Adipose tissue (tissue), 3 donors: Measurements from ENCODE around the gene GOLGA5. TPM values are rescaled to one million over a fixed set of nuclear protein-coding genes. Genes with fewer than 3 reads are reported as not detected.

Source experiments
- H3K27ac ChIP-seq: one replicate; pipeline ENCODE4 v1.5.1; 2013; ENCODE audit warnings: low read depth, low read length
- WGBS, 3 donors: extraction: QIAGEN DNeasy Blood & Tissue Kit; methylation state at CpG; one replicate each; pipeline ENCODE4 v1.1.7; 2013; 5-methylcytosine and 5-hydroxymethylcytosine counted together
- polyA plus RNA-seq, 3 donors: library from polyadenylated mRNA; stranded (reverse); fragments of 200-250 nt; gene quantifications; one replicate each; pipeline ENCODE4 v1.2.3, GENCODE V29; 2013
- donor health status: healthy with polysubstance abuse.
- donor health status: Bipolar disorder and iron deficiency.
- donor health status: healthy.

Gene GOLGA5
- polyA plus RNA-seq, 3 donors = 15.4 to 43.7 (median 18.9) TPM

DNA sequence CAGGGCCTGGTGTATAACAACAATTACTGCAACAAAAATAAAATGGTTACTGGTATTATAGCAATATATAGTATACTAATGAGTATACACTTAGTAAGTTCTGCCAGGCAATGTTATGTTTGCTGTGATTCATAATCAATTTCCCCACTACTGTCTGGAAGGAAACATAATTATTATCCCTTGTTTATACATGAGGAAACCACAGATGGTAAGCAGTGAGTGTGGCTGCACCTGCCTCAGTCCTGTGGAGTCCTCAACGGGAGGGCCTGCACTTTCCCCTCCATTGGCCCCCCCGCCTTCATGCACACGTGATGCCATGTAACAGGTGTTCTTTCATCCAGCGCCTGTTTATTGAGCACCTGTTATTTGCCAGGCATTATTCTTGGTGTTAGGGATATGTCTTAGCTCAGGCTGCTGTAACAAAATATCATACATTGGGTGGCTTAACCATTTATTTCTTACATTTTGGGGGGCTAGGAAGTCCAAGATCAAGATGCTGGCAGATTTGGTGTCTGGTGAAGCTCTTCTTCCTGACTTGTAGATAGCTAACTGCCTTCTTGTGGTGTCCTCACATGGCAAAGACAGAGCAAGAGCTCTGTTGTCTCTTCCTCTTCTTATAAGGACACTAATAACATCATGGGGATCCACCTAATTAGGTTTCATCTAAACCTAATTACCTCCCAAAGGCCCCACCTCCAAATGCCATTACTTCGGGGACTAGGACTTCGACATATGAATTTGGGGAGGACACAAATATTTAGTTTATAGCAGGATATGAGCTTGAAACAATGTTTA lies 69.4 kb downstream of the GOLGA5 start:
- no peak overlapping the region for H3K27ac ChIP-seq
- 52 to 65% (median 65%) methylated on average over 6 of the region's 6 CpGs for WGBS, 3 donors

DNA sequence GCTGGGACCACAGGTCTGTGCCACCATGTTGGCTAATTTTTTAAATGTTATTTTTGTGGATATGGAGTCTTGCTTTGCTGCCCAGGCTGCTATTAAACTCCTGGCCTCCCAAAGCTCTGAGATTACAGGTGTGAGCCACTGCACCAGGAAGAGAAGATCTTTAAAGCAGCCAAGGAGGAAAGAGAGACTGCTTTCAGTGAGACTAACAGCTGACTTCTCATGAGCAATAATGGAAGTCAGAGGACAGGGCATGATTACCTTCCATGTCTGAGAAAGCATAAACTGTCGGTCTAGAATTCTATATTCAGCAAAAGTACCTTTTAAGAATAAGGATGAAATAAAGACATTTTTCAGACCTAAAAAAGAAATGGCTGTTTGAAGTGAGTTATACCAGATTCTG lies 71.6 kb downstream of the GOLGA5 start:
- H3K27ac ChIP-seq = no peak overlapping the region
- WGBS, 3 donors = 84 to 94% (median 87%) methylated on average over 1 of the region's 1 CpG

DNA sequence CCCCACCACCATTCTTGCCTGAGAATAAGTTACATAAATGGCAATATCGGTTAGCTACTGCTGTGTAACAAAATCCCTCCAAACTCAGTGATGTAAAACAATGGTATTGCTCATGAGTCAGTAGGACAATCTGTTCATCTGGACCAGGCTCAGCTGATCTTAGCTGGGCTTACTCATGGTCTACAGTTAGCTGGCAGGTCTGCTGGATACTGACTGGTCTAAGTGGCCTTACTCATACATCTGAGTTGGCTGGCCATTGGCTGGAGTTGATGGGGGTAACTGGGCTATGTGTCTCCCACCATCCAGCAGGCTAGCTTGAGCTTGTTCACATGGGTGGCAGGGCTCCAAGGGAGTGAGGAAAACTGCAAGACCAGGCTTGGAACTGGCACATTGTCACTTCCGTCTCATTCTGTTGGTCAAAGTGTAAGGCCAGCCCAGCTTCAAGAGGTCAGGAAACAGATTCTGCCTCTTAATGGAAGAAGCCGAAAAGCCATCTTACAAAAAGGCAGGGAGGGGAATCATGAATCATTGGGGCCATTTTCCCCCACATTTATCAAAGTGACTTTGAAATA lies 72.2 kb downstream of the GOLGA5 start:
- no peak overlapping the region for H3K27ac ChIP-seq
- WGBS, 3 donors = 62 to 74% (median 69%) methylated on average over 3 of the region's 3 CpGs

DNA sequence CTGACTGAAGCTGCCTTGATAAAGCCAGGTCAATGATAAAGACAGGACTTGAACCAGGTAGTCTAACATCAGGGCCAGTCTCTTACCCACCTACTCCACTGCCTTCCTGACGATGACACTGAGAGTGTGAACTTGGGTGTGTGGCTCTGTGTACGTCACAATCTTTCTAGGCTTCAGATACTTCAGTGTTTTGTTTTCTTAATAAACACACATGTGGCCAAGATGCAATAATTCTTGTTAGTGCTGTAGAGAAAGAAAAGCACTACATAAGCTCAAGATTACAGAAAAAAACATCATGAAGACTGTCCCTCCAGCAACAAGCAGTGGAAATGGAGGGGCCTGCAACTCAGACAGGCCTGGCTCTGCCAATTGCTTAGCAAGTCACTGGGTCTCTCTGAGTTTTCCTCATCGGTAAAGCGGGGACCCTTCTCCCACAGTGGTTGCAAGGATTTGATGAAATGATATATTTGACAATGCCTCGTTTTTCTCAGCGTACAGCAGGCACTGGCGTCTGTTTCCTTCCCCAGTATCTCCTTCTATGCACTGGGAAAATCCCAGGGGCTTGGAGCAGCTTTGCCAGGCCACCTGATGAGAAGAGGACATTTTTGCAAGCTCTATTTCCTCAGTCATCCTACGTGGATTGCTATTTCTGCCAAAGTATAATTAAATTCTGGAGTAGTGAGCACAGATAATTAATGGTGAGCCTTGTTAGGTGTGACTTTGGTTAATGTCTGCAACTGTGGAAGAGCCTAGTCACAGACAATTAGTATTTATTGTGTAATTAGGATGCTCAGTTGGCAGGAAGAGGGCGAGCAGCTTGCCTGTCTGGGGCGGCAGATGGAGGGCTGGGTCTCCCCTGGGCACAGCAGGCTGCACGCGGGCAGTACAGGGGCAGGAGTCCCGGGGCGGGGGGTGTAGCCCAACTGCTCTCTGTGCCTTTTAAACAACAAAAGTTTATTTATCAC lies 73.1 kb downstream of the GOLGA5 start:
- 73 to 79% (median 77%) methylated on average over 14 of the region's 14 CpGs for WGBS, 3 donors
- H3K27ac ChIP-seq = no peak overlapping the region

DNA sequence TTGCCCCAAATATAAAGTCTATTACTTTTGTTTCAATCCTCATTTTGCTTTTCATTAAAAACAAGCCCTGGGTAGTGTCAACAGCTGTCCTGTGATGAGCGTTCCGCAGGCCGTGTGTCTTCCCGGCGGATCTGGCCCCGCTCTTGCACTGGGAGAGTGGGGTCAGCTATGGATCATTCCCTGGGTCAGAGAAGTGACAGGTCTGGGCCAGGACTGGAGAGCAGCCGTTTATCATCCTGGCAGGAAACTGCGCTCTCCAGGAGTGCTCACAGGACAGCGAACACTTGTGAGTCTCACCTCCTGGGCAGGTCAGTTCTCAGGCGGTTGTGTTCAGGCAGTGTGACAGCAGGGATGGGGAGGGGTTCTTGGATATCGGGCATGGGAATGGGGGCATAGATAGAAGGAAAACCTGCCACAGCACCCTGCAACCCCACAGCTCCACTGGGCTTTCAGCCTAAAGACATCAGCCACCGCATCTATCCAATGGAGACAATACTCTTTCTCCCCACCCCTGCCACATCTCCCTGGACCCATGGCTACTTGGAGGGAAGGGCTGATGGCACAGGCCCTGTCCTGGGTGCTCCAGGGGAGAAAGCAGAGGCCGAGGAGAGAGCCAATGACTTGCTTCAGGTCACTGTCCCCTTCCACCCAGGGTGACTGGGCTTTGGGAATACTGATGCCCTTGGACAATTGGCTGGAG lies 81.0 kb downstream of the GOLGA5 start:
- H3K27ac ChIP-seq = no peak overlapping the region
- WGBS, 3 donors = 38 to 68% (median 53%) methylated on average over 13 of the region's 13 CpGs

DNA sequence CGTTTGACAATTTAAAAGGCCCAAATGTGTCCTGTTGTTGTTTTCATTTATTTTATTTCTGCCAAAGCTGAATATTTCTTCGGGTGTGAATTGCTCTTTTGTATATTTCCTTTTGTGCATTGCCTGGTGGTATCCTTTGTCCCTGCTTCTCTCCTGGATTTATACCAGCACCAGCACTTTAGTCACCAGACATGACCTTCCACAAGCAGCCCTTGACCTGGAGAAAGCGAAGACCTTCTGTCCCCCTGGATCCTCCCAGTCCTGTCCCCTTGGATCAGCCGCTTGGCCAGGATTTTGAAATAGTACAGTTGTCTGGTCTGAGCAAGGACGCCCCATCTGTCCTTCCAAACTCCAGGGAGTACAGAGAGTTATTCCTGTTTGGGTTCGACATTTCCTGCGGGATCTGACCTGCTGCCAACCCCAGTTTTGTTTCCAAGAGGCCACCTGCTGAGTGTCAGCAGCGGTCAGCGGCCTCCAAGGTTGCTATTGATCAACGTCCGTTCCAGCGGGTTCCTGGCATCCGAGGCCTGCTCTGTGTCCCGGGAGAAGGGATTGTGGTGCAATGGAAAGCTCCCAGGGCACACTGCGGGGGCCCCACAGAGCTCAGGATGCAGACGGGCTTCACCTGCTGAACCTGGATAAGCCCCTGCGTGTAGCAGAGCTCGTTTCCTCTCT lies 83.8 kb downstream of the GOLGA5 start:
- no peak overlapping the region for H3K27ac ChIP-seq
- 16 to 36% (median 26%) methylated on average over 18 of the region's 18 CpGs for WGBS, 3 donors

DNA sequence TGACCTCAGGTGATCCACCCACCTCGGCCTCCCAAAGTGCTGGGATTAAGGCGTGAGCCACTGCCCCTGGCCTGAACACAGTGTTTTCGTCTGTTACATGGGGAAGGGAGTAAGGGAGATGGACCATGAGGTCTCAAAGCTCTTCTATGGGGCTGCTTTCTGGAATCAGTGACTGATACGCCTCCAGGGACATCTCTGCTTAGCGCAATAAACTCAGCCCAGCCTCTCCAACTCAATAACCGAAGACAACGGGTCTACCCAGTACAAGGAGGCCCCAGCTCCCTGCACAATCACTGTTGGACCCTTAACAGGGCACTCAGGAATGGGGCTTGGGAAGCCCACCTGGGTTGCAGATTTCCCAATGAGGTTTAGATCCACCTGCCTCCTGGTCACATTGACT lies 86.2 kb downstream of the GOLGA5 start:
- WGBS, 3 donors = 71 to 86% (median 78%) methylated on average over 7 of the region's 7 CpGs
- H3K27ac ChIP-seq = no peak overlapping the region

DNA sequence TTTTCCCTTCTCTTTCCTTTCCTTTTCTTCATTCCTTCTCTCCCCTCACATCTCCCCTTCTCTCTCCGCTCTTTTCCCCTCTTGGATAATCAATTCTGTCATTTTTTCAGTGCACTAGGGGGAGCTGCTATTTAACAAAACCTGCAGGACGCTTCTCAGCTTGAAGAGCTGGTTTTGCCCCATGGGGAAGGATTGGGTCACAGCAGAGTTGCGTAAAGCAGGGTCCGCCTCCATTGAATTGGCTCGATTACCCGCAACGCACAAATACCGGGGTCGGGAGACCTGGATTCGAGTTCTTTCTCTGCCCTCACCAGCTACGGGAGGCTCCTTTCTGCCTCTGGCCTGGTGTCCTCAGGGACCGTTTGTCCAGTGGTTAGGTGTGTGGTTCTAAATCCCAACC lies 86.7 kb downstream of the GOLGA5 start:
- WGBS, 3 donors = 30 to 43% (median 34%) methylated on average over 12 of the region's 12 CpGs
- H3K27ac ChIP-seq = no peak overlapping the region

DNA sequence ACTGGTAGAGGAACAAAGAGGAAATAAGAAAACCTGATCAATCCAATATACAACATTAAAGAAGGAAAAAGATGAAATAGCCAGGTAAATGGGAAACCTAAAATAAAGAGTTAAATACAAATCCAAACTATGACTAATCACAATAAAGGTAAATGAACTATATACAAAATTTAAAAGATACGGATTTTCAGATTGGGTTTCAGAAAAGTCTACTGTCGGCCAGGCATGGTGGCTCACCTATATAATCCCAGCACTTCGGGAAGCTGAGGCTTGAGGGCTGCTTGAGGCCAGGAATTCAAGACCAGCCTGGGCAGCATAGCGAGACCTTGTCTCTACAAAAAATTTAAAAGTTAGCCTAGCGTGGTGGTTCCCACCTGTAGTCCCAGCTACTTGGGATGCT lies 89.0 kb downstream of the GOLGA5 start:
- 91 to 95% (median 93%) methylated on average over 5 of the region's 5 CpGs for WGBS, 3 donors

DNA sequence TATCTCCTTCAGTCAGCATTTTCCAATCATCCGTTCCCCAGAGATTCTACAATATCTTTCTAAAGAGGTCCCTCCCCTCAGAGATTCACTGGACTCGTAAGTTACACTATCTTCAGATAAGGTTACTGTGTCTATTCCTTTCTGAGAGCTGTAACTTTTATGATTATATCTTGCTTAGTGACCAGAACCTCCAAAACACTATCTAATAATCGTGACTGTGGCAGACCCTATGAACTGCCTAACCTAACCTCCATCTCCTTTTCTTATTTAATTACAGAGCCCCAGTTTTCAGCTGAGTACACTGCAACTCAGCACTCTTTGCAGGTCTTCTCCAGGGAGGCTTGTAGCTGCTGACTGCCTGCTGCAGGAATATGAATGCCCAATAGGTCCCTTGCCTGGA lies 90.3 kb downstream of the GOLGA5 start:
- no peak overlapping the region for H3K27ac ChIP-seq
- WGBS, 3 donors = 57 to 73% (median 61%) methylated on average over 3 of the region's 3 CpGs

More for the DNA sequence above, 89.0 kb downstream of the GOLGA5 start:
- H3K27ac ChIP-seq = no peak overlapping the region

DNA sequence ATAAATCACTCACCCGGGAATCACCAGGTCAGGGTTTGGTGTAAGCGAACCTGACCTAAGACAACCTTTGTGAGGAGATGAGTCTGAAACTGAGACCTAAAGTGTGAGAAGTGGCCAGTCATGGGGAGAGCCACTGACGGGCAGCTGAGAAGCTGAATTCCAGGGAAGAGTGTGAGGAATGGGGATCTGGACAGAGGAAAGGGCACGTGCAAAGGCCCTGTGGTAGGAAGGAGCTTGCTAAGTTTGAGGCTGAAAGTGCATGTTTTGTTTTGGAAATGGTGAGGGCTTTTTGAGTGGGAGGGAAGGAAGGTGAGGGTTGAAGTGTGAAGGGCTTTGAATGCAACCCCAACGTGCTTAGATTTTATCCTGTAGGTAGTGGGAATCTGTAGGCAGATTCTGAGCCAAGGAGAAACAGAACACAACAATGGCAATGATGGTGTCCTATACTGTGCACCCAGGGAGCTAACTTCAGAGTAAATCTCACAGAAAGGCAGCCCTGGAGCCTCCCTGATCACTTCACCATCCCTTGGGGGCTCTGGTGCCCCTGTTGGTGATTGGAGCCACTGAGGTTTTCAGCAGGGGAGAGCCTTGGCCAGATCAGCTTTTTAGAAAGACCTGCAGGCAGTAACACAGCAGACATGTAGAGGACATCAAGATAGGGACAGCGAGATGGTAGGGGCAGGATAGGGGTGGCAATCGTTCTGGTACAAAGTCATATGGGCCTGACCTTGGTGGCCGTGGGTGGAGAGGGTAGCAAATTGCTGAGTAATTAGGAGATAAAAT lies 91.4 kb downstream of the GOLGA5 start:
- no peak overlapping the region for H3K27ac ChIP-seq
- 68 to 75% (median 73%) methylated on average over 8 of the region's 8 CpGs for WGBS, 3 donors

DNA sequence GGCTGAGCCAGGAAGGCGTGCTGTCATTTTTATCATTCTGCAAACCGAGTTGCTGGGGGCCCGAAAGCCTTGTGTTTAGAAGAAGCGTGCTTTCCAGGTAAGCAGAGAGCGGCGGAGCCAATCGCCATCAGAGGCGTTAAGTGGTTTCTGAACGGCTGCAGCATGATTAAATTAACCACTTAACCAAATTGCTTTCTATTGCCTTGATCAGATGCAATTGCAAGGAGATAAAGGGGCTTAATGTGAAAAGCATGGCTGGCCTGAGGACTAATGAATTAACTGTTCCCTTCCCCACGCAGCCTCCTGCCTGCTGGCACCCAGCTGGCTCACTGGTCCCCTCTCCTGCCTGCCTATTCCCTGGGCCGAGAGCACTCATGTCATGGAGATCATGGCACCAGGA lies 92.2 kb downstream of the GOLGA5 start:
- H3K27ac ChIP-seq = no peak overlapping the region
- WGBS, 3 donors = 50 to 63% (median 56%) methylated on average over 11 of the region's 11 CpGs

DNA sequence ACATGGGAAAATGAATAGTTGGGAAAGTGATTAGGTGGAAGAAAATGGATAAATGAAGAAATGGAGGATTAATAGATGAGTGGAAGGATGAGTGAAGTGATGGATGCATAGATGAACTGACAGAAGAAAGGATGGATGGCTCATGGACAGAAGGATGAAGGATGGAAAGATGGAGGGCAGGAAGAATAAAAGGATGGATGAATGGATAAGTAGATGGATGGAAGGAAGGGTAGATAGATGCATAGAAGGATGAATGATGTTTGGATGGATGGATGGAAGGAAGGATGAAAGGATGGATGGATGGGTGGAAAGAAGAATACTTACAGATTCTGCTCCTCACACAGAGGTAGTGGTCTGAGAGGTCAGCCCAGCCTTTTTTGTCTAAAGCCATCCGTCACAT lies 93.1 kb downstream of the GOLGA5 start:
- 86 to 96% (median 89%) methylated on average over 1 of the region's 1 CpG for WGBS, 3 donors

DNA sequence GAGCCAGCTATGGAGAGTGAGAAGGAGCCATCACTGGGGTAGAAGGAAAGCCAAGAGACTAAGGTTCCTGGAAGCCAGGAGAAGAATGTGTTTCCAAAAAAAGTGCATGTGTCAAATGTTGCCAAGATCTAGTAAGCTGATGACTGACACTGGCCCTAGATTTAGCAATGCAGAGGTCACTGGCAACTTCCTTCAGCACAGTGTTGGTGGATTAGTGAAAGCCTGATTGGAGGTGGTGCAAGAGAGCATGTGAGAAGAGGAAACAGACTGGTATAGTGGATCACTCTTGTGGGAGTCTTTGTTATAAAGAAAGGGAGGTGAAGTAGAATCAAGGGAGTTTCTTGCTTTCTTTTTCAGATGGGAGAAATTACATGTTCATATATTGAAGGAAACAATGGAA lies 94.8 kb downstream of the GOLGA5 start:
- H3K27ac ChIP-seq = no peak overlapping the region

More for the DNA sequence above, 93.1 kb downstream of the GOLGA5 start:
- no peak overlapping the region for H3K27ac ChIP-seq
